ENCODE data around the gene PAPOLG. TPM values are rescaled to one million over a fixed set of nuclear protein-coding genes. Genes with fewer than 3 reads are reported as not detected.

PAPOLG gene
- total RNA-seq, 2 experiments from 2014 or later = 13.2 to 13.8 TPM

GRCh38 chr2:60715561-60715960 lies 40.5 kb upstream of the PAPOLG start:
- no peaks in the 10 kb centered on the region for H3K36me3 Mint-ChIP-seq (ENCODE audit: low read depth)
- intact Hi-C loops (cut with micrococcal nuclease) = no loop called here
- ATAC-seq (no peak), DNase-seq (no peak)
- H3K4me3 Mint-ChIP-seq = no peak overlapping the region
- no peaks in the 10 kb centered on the region for H3K9me3 Mint-ChIP-seq
- H3K27ac Mint-ChIP-seq = no peak overlapping the region
- H3K4me1 Mint-ChIP-seq (ENCODE audit: low read depth) = peaks cover 3% of the 10 kb centered on the region
- no peak for TF ChIP-seq CTCF (IDR thresholded peaks at IDR 0.05)
- H3K27me3 Mint-ChIP-seq = no peaks in the 10 kb centered on the region
- ChIA-PET POLR2A (interaction anchor here (0.6 kb wide), 1 partner anchor 235 kb away, joined by 3 read pairs; no protein-coding TSS in a partner anchor), CTCF (interaction anchor here (4.2 kb wide), 1 partner anchor 7 kb away, joined by 14 read pairs; no protein-coding TSS in a partner anchor)

- DNase-seq (no peak), ATAC-seq (no peak)
- Mint-ChIP-seq H3K36me3 (ENCODE audit: low read depth) (no peaks in the 10 kb centered on the region), H3K9me3 (no peaks in the 10 kb centered on the region), H3K27ac (no peak overlapping the region), H3K4me1 (ENCODE audit: low read depth) (peaks cover 3% of the 10 kb centered on the region), H3K27me3 (no peaks in the 10 kb centered on the region), H3K4me3 (no peak overlapping the region)
- CTCF ChIA-PET = interaction anchor here (0.6 to 4.2 kb wide), 2 partner anchors 9 to 34 kb away, joined by 3 to 14 read pairs; no protein-coding TSS in a partner anchor
- intact Hi-C loops (cut with micrococcal nuclease) = no loop called here
- POLR2A ChIA-PET = no interaction called here
- TF ChIP-seq CTCF (IDR thresholded peaks at IDR 0.05) = no peak
These were observed 38.4 kb upstream of the PAPOLG start for GRCh38 chr2:60717691-60718090.

- Mint-ChIP-seq H3K4me1 (ENCODE audit: low read depth) (peaks cover 3% of the 10 kb centered on the region), H3K4me3 (no peak overlapping the region), H3K36me3 (ENCODE audit: low read depth) (no peaks in the 10 kb centered on the region), H3K9me3 (no peaks in the 10 kb centered on the region), H3K27ac (peak overlapping the region; percentile 26), H3K27me3 (no peaks in the 10 kb centered on the region)
- CTCF ChIA-PET = interaction anchor here (0.9 to 4.2 kb wide), 2 partner anchors 11 to 45 kb away, joined by 3 to 14 read pairs; no protein-coding TSS in a partner anchor
- POLR2A ChIA-PET = no interaction called here
- no peak for TF ChIP-seq CTCF (IDR thresholded peaks at IDR 0.05)
- ATAC-seq = peak; percentile 58
- no peak for DNase-seq
- intact Hi-C loops (cut with micrococcal nuclease) = no loop called here
These were observed 36.7 kb upstream of the PAPOLG start for GRCh38 chr2:60719331-60719730.

GRCh38 chr2:60725466-60725865 lies 30.6 kb upstream of the PAPOLG start:
- no peak for DNase-seq
- TF ChIP-seq CTCF (IDR thresholded peaks at IDR 0.05) = no peak
- CTCF ChIA-PET = interaction anchor here (2.4 kb wide), 1 partner anchor 18 kb away, joined by 9 read pairs; no protein-coding TSS in a partner anchor
- Mint-ChIP-seq H3K27me3 (no peaks in the 10 kb centered on the region), H3K27ac (no peak overlapping the region), H3K36me3 (ENCODE audit: low read depth) (no peaks in the 10 kb centered on the region), H3K9me3 (no peaks in the 10 kb centered on the region), H3K4me3 (no peak overlapping the region), H3K4me1 (ENCODE audit: low read depth) (no peaks in the 10 kb centered on the region)
- POLR2A ChIA-PET = interaction anchor here (0.6 to 1.2 kb wide), 2 partner anchors 48 to 63 kb away, joined by 4 read pairs; no protein-coding TSS in a partner anchor
- ATAC-seq = no peak
- intact Hi-C loops (cut with micrococcal nuclease) = no loop called here

GRCh38 chr2:60728855-60729254 lies 27.2 kb upstream of the PAPOLG start:
- DNase-seq (no peak), ATAC-seq (no peak)
- intact Hi-C loops (cut with micrococcal nuclease) = no loop called here
- Mint-ChIP-seq H3K4me3 (no peak overlapping the region), H3K9me3 (no peaks in the 10 kb centered on the region), H3K4me1 (ENCODE audit: low read depth) (no peaks in the 10 kb centered on the region), H3K27ac (no peak overlapping the region), H3K27me3 (no peaks in the 10 kb centered on the region), H3K36me3 (ENCODE audit: low read depth) (no peaks in the 10 kb centered on the region)
- no peak for TF ChIP-seq CTCF (IDR thresholded peaks at IDR 0.05)
- CTCF ChIA-PET = interaction anchor here (1.7 kb wide), 1 partner anchor 21 kb away, joined by 5 read pairs; no protein-coding TSS in a partner anchor
- POLR2A ChIA-PET = interaction anchor here (0.6 kb wide), 1 partner anchor 10 kb away, joined by 3 read pairs; no protein-coding TSS in a partner anchor
